Gastroesophageal sphincter (tissue), 4 donors: ENCODE measurements around the gene MMP17. TPM values are rescaled to one million over a fixed set of nuclear protein-coding genes. Genes with fewer than 3 reads are reported as not detected.

Experiments
- ATAC-seq: fragments of 150-250 bp; one replicate; pipeline ENCODE4 v1.9.1; 2016; ENCODE audit warnings: mild to moderate bottlenecking, moderate library complexity
- H3K27ac ChIP-seq, 4 donors: fragments of 200-600 bp; sonication (generic) in 3 of 4; 1 replicate in 3 of 4; 2 replicates in 1 of 4; pipeline ENCODE4 v1.5.1; 2016 to 2019
- H3K27me3 ChIP-seq: fragments of 200-600 bp; sonication (generic); one replicate; pipeline ENCODE4 v1.5.1; 2019
- H3K36me3 ChIP-seq, 2 donors: fragments of 200-600 bp; sonication (generic); one replicate each; pipeline ENCODE4 v1.5.1; 2019; ENCODE audit warnings: control low read depth in 1 of 2
- H3K4me1 ChIP-seq, 3 donors: fragments of 200-600 bp; sonication (generic); 1 replicate in 2 of 3; 2 replicates in 1 of 3; pipeline ENCODE4 v1.5.1; 2016 to 2019; ENCODE audit warnings: control low read depth in 2 of 3
- H3K4me3 ChIP-seq, 2 donors: fragments of 200-600 bp; sonication (generic); one replicate each; pipeline ENCODE4 v1.5.1; 2019; ENCODE audit warnings: mild to moderate bottlenecking in 1 of 2, moderate library complexity in 1 of 2
- H3K9me3 ChIP-seq, 3 donors: fragments of 200-600 bp; sonication (generic); one replicate each; pipeline ENCODE4 v1.5.1; 2017 to 2019; ENCODE audit warnings: control low read depth in 2 of 3
- EP300 ChIP-seq: sonication (generic); formaldehyde crosslinking; IDR thresholded peaks from one replicate; pipeline ENCODE4 v1.6.1; 2017; ENCODE audit warnings: antibody characterized with exemption, mild to moderate bottlenecking
- POLR2A ChIP-seq, 2 donors: fragments of 450-650 bp; IDR thresholded peaks; one replicate each; pipeline ENCODE4 v1.6.1; 2017; ENCODE audit warnings: antibody characterized with exemption in 2 of 2, mild to moderate bottlenecking in 2 of 2, moderate library complexity in 1 of 2
- POLR2AphosphoS5 ChIP-seq: sonication (generic); formaldehyde crosslinking; IDR thresholded peaks from one replicate; pipeline ENCODE4 v1.6.1; 2017; ENCODE audit warnings: antibody characterized with exemption
- WGBS, 2 donors: methylation state at CpG; one replicate each; pipeline ENCODE4 v1.1.5; 2018; ENCODE audit warnings: low coverage in 1 of 2; 5-methylcytosine and 5-hydroxymethylcytosine counted together
- total RNA-seq, 4 donors: library from RNA; depleted of rRNA; stranded (reverse); fragments of >200 nt; gene quantifications; one replicate each; pipeline ENCODE4 v1.1.0, GENCODE V29; 2016
- TF ChIP-seq, protein P1 (sequence below), 4 experiments: fragments of 200-600 bp in 2 of 4; fragments of 450-650 bp in 2 of 4; sonication (generic) in 1 of 4; IDR thresholded peaks; one replicate each; pipeline ENCODE4 v1.5.1; 2017 to 2019; ENCODE audit warnings: antibody characterized with exemption in 4 of 4, mild to moderate bottlenecking in 2 of 4, moderate library complexity in 2 of 4

The MMP17 gene
- total RNA-seq, 4 donors from 2014 or later = 2.0 to 7.0 (median 4.5) TPM

DNA sequence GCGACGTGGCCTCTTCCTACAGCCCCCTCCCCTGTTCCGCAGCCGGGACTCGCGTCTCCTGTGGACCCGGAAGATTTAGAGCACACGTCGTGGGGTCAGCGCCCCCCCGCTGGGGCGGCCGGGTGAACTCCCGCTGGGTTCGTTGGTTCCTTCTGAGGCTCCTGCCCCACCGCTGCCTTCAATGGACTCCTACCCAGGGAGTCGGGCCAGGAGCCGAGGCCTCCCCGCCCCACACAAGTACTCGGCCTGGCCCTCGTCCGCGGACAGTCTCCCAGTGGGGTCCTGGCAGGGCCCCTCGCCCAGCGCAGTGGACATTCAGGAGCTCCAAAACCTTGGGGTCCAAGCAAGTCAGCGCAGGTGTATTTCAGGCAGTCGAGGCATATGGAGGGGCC, 1.2 kb downstream of the MMP17 start:
- WGBS, 2 donors = no CpG with 5 or more reads among the region's 27 CpGs
- no peaks in the 10 kb centered on the region for H3K36me3 ChIP-seq
- peaks cover 92% of the 10 kb centered on the region for H3K27me3 ChIP-seq
- H3K27ac ChIP-seq = peak overlapping the region in 3 of 4 donors; percentile 20 to 76 (median 42)
- ATAC-seq = no peak
- no peaks in the 10 kb centered on the region for H3K9me3 ChIP-seq
- H3K4me1 ChIP-seq = peaks cover 0 to 57% (median 30%) of the 10 kb centered on the region in 3 donors
- H3K4me3 ChIP-seq = peak overlapping the region in 1 of 2 donors; percentile 58
- TF ChIP-seq POLR2AphosphoS5 (no peak), POLR2A (IDR thresholded peaks at IDR 0.05) (no peak), EP300 (no peak)
- TF ChIP-seq, protein P1, sequence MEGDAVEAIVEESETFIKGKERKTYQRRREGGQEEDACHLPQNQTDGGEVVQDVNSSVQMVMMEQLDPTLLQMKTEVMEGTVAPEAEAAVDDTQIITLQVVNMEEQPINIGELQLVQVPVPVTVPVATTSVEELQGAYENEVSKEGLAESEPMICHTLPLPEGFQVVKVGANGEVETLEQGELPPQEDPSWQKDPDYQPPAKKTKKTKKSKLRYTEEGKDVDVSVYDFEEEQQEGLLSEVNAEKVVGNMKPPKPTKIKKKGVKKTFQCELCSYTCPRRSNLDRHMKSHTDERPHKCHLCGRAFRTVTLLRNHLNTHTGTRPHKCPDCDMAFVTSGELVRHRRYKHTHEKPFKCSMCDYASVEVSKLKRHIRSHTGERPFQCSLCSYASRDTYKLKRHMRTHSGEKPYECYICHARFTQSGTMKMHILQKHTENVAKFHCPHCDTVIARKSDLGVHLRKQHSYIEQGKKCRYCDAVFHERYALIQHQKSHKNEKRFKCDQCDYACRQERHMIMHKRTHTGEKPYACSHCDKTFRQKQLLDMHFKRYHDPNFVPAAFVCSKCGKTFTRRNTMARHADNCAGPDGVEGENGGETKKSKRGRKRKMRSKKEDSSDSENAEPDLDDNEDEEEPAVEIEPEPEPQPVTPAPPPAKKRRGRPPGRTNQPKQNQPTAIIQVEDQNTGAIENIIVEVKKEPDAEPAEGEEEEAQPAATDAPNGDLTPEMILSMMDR (IDR thresholded peaks at IDR 0.05) = no peak

DNA sequence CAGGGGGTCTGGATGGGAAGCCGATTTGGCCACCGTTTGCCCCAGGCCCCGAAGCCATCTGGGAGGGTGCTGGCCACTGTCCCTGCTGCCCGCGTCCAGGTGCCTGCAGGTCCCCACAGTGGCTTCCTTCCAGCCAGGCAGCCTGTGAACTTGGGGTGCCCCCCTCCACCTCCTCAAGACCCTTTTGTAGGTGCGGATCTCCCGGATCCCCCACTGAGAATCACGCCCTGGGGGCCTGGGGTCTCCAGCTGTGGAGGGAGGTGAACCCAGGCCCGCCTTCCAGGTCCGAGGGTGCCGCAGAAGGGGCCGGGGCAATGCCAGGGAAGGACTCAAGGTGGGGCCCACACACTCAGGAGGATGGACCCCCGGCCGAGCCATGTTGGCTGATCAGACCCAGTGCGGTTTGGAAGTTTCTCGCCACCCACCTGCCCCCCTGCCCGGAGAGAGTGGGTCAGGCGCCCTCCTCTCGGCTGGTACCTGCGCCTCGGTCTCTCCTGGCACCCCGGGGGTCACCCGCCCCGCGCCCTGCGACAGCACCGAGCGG, 1.7 kb downstream of the MMP17 start:
- Histone ChIP-seq H3K36me3 (no peaks in the 10 kb centered on the region), H3K9me3 (no peaks in the 10 kb centered on the region), H3K4me1 (peaks cover 0 to 57% (median 30%) of the 10 kb centered on the region in 3 donors), H3K27me3 (peaks cover 92% of the 10 kb centered on the region), H3K4me3 (peak overlapping the region; percentile 6 to 58), H3K27ac (peak overlapping the region in 3 of 4 donors; percentile 64 to 76 (median 75))
- ATAC-seq = no peak
- no CpG with 5 or more reads among the region's 28 CpGs for WGBS, 2 donors
- TF ChIP-seq, protein P1 (IDR thresholded peaks at IDR 0.05) = no peak
- no peak for TF ChIP-seq POLR2AphosphoS5
- TF ChIP-seq EP300 = no peak
- no peak for TF ChIP-seq POLR2A (IDR thresholded peaks at IDR 0.05)

DNA sequence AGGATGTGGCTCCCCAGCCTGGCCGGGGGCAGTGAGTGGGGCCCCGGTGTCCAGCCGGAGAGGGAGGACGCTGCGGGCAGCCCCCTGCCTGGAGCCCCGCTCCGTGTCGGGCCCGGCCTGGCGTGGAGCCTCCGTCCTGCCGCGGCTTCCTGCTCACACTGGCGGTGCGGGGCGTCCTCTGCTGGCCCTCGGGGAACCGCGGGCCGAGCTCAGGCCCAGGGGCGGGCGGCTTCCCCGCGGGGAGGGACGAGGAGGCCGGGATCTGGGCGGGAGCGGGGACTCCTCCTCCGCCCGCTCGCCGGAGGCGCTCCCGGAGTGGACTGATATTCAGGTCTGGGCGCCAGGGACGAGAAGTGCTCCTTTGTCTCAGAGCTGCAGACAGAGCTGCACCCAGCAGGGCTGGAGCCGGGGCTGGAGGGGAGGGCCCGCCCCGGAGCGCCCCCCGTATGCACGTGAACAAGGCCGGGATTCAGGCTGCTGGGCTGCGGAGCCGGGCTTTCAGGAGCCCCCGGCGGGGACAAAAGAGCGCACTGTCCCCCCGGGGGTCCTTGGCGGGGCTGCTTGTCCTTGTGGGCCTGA, 2.2 kb downstream of the MMP17 start:
- ATAC-seq = peak; percentile 84
- peak overlapping the region; percentile 6 to 58 for H3K4me3 ChIP-seq
- TF ChIP-seq EP300 (no peak), POLR2A (IDR thresholded peaks at IDR 0.05) (peak in 1 of 2 donors; percentile 30), POLR2AphosphoS5 (peak; percentile 48)
- TF ChIP-seq, protein P1 (IDR thresholded peaks at IDR 0.05) = peak in 3 of 4 experiments; percentile 46 to 72 (median 62)
- WGBS, 2 donors = 0% methylated on average over 7 of the region's 50 CpGs; no CpG with 5 or more reads in 1 of the 2 donors
- H3K27ac ChIP-seq = peak overlapping the region in 3 of 4 donors; percentile 70 to 76 (median 75)
- no peaks in the 10 kb centered on the region for H3K36me3 ChIP-seq
- peaks cover 0 to 57% (median 30%) of the 10 kb centered on the region in 3 donors for H3K4me1 ChIP-seq
- H3K9me3 ChIP-seq = no peaks in the 10 kb centered on the region
- peaks cover 93% of the 10 kb centered on the region for H3K27me3 ChIP-seq

DNA sequence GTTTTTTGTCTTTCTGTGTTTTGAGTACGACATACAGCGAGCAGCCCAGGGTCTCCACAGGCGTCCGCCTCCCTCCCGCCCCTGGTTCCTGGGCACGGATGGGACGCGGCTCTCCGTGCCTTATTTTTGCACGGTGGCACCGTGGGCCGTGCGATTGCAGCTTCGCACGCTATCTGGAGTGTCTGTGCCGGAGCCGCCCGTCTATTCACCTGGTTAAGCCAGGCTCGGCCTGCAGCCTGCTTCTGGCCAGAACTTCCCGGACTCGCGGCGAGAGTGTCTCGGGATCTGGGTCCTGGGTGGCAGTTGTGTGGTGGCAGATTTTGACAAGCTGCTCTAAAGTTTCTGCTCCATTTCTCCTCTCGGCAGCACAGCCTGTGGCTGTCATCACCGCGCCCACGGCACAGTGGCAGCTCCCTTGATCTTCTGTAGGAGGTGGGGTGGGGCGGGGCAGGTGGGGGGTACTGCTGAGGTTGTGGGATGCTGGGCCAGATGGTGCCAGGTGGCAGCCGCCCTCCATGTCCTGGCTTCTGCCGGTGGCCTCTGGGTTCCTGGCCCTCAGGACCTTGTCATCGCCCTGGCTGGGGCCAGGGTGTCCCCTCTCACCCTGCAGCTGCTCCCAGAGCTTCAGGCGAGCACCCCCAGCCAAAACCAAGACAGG, 2.9 kb downstream of the MMP17 start:
- WGBS, 2 donors = no CpG with 5 or more reads among the region's 33 CpGs
- H3K9me3 ChIP-seq = no peaks in the 10 kb centered on the region
- no peak for ATAC-seq
- peak overlapping the region in 3 of 4 donors; percentile 70 to 76 (median 75) for H3K27ac ChIP-seq
- TF ChIP-seq, protein P1 (IDR thresholded peaks at IDR 0.05) = no peak
- TF ChIP-seq EP300 (no peak), POLR2A (IDR thresholded peaks at IDR 0.05) (no peak), POLR2AphosphoS5 (no peak)
- H3K4me3 ChIP-seq = peak overlapping the region; percentile 6 to 58
- peaks cover 93% of the 10 kb centered on the region for H3K27me3 ChIP-seq
- H3K4me1 ChIP-seq = peaks cover 0 to 57% (median 30%) of the 10 kb centered on the region in 3 donors
- H3K36me3 ChIP-seq = no peaks in the 10 kb centered on the region
